Measurements from ENCODE around the gene TBC1D22A. TPM values are rescaled to one million over a fixed set of nuclear protein-coding genes. Genes with fewer than 3 reads are reported as not detected.

TBC1D22A gene
- total RNA-seq, 1 experiment from 2014 or later = 26.0 TPM

- no peaks in the 10 kb centered on the region for H3K27me3 Mint-ChIP-seq (ENCODE audit: insufficient read depth, unreplicated experiment)
- intact Hi-C loops (cut with micrococcal nuclease) = no loop called here
- POLR2A ChIA-PET = interaction anchor here (2.5 kb wide), 1 partner anchor 10 kb away, joined by 43 read pairs; the partner anchor contains the start of gene TBC1D22A
Measured at GRCh38 chr22:46752988-46753310, 9.5 kb upstream of the TBC1D22A start.

GRCh38 chr22:46753360-46753759, 9.1 kb upstream of the TBC1D22A start:
- H3K27me3 Mint-ChIP-seq (ENCODE audit: insufficient read depth, unreplicated experiment) = no peaks in the 10 kb centered on the region
- TF ChIP-seq, protein P1, sequence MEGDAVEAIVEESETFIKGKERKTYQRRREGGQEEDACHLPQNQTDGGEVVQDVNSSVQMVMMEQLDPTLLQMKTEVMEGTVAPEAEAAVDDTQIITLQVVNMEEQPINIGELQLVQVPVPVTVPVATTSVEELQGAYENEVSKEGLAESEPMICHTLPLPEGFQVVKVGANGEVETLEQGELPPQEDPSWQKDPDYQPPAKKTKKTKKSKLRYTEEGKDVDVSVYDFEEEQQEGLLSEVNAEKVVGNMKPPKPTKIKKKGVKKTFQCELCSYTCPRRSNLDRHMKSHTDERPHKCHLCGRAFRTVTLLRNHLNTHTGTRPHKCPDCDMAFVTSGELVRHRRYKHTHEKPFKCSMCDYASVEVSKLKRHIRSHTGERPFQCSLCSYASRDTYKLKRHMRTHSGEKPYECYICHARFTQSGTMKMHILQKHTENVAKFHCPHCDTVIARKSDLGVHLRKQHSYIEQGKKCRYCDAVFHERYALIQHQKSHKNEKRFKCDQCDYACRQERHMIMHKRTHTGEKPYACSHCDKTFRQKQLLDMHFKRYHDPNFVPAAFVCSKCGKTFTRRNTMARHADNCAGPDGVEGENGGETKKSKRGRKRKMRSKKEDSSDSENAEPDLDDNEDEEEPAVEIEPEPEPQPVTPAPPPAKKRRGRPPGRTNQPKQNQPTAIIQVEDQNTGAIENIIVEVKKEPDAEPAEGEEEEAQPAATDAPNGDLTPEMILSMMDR (IDR thresholded peaks at IDR 0.05; ENCODE audit: unreplicated experiment) = no peak
- intact Hi-C loops (cut with micrococcal nuclease) = no loop called here
- peaks cover 4% of the 10 kb centered on the region for H3K36me3 Mint-ChIP-seq (ENCODE audit: insufficient read depth, unreplicated experiment)
- H3K27ac Mint-ChIP-seq (ENCODE audit: low read depth, unreplicated experiment) = peak overlapping the region; percentile 98
- no peak overlapping the region for H3K4me3 Mint-ChIP-seq (ENCODE audit: unreplicated experiment)
- H3K4me1 Mint-ChIP-seq (ENCODE audit: insufficient read depth, unreplicated experiment) = peaks cover 13% of the 10 kb centered on the region
- CTCF ChIA-PET = interaction anchor here (0.8 to 1.3 kb wide), 2 partner anchors 13 to 71 kb away, joined by 3 to 4 read pairs; no protein-coding TSS in a partner anchor
- no TSS peak for BruUV-seq (replicated peaks)
- POLR2A ChIA-PET = interaction anchor here (0.7 to 2.5 kb wide), 5 partner anchors 10 to 93 kb away, joined by 3 to 43 read pairs (median 4); partner anchors contain the start of gene TBC1D22A
- DNase-seq (ENCODE audit: unreplicated experiment) = no peak
- peaks cover 7% of the 10 kb centered on the region for H3K9me3 Mint-ChIP-seq (ENCODE audit: unreplicated experiment)

More at GRCh38 chr22:46752988-46753310, 9.5 kb upstream of the TBC1D22A start:
- no TSS peak for BruUV-seq (replicated peaks)
- TF ChIP-seq, protein P1 (IDR thresholded peaks at IDR 0.05; ENCODE audit: unreplicated experiment) = no peak
- H3K36me3 Mint-ChIP-seq (ENCODE audit: insufficient read depth, unreplicated experiment) = peaks cover 4% of the 10 kb centered on the region
- peak overlapping the region; percentile 98 for H3K27ac Mint-ChIP-seq (ENCODE audit: low read depth, unreplicated experiment)
- DNase-seq (ENCODE audit: unreplicated experiment) = no peak
- H3K9me3 Mint-ChIP-seq (ENCODE audit: unreplicated experiment) = peaks cover 7% of the 10 kb centered on the region
- CTCF ChIA-PET = no interaction called here
- peaks cover 13% of the 10 kb centered on the region for H3K4me1 Mint-ChIP-seq (ENCODE audit: insufficient read depth, unreplicated experiment)
- H3K4me3 Mint-ChIP-seq (ENCODE audit: unreplicated experiment) = no peak overlapping the region

DNA sequence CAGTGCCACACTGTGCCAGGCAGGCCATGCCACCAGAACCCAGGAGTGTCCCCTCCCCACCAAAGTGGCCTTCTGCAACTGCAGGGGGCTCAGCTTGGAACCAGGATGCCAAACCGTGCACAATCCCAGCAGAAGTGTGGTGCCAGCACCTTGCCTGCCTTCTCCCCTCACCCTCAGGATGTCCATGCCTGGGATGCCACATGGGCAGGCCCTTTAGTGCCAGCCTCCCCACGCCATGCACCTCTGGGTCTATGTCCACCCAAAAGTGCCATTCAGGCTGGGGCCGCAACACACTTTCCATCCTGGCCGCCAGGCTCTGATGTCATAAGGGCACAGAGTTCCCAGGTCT, 8.7 kb upstream of the TBC1D22A start:
- Mint-ChIP-seq H3K9me3 (ENCODE audit: unreplicated experiment) (peaks cover 7% of the 10 kb centered on the region), H3K4me3 (ENCODE audit: unreplicated experiment) (peak overlapping the region; percentile 71), H3K36me3 (ENCODE audit: insufficient read depth, unreplicated experiment) (peaks cover 4% of the 10 kb centered on the region), H3K27me3 (ENCODE audit: insufficient read depth, unreplicated experiment) (no peaks in the 10 kb centered on the region), H3K4me1 (ENCODE audit: insufficient read depth, unreplicated experiment) (peaks cover 17% of the 10 kb centered on the region), H3K27ac (ENCODE audit: low read depth, unreplicated experiment) (peak overlapping the region; percentile 98)
- POLR2A ChIA-PET = interaction anchor here (0.7 to 2.5 kb wide), 9 partner anchors 10 to 259 kb away, joined by 3 to 43 read pairs (median 4); partner anchors contain the start of genes CERK and TBC1D22A
- intact Hi-C loops (cut with micrococcal nuclease) = no loop called here
- TF ChIP-seq, protein P1 (IDR thresholded peaks at IDR 0.05; ENCODE audit: unreplicated experiment) = no peak
- no TSS peak for BruUV-seq (replicated peaks)
- CTCF ChIA-PET = interaction anchor here (0.6 to 1.3 kb wide), 4 partner anchors 13 to 195 kb away, joined by 3 to 4 read pairs (median 4); no protein-coding TSS in a partner anchor
- DNase-seq (ENCODE audit: unreplicated experiment) = no peak

DNA sequence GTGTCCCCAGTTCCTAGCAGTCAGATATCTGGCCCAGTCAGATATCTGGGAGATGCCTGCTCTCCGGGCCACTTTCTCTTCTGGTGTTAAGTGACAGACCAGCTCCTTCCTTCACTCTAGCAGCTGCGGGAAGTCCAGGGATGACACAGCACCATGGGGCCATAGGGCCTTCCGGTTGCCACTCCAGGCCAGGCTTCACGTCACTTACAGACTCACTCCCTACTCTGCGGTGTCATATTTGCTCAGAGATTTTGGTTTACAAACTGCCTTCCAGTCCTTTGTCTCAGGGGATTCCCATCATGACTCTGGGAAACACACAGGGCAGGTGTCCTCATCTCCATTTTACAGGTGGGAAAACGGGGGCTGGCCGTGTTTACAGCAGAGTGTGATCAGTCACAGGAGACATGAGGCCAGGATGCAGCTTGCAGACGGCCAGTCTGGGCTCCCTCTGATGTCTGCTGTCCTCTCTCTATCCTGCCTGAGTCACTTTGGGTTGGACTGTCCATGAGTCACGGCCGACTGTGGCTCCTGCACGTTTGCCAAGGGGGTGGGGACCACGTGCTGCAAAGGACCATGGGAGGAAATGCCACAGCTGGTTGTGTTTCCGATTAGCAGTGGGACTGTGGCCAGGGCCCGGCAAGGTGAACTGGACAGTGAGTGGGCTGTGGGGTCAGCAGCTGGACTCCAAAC, 8.2 kb upstream of the TBC1D22A start:
- POLR2A ChIA-PET = interaction anchor here (0.6 to 2.5 kb wide), 11 partner anchors 9 to 298 kb away, joined by 3 to 43 read pairs (median 4); partner anchors contain the start of genes CERK and TBC1D22A
- DNase-seq (ENCODE audit: unreplicated experiment) = peak; percentile 96
- BruUV-seq (replicated peaks) = TSS peak; percentile 41
- intact Hi-C loops (cut with micrococcal nuclease) = no loop called here
- Mint-ChIP-seq H3K4me1 (ENCODE audit: insufficient read depth, unreplicated experiment) (peaks cover 20% of the 10 kb centered on the region), H3K36me3 (ENCODE audit: insufficient read depth, unreplicated experiment) (peaks cover 4% of the 10 kb centered on the region), H3K9me3 (ENCODE audit: unreplicated experiment) (peaks cover 7% of the 10 kb centered on the region), H3K27me3 (ENCODE audit: insufficient read depth, unreplicated experiment) (no peaks in the 10 kb centered on the region), H3K4me3 (ENCODE audit: unreplicated experiment) (peak overlapping the region; percentile 71), H3K27ac (ENCODE audit: low read depth, unreplicated experiment) (peak overlapping the region; percentile 98)
- TF ChIP-seq, protein P1 (IDR thresholded peaks at IDR 0.05; ENCODE audit: unreplicated experiment) = no peak
- CTCF ChIA-PET = interaction anchor here (0.6 to 1.3 kb wide), 4 partner anchors 14 to 196 kb away, joined by 3 to 4 read pairs (median 4); no protein-coding TSS in a partner anchor
